22Rv1 (cell line): ENCODE measurements around the gene ALPG.

Experiments used
- CTCF ChIP-seq: fragments of 450-650 bp; IDR thresholded peaks from 2 replicates; pipeline ENCODE4 v1.5.1; 2017; ENCODE audit warnings: mild to moderate bottlenecking
- ZFX ChIP-seq: fragments of 450-650 bp; IDR thresholded peaks from 2 replicates; pipeline ENCODE4 v1.6.1; 2017; ENCODE audit warnings: antibody characterized with exemption, borderline replicate concordance

GRCh38 chr2:232449964-232450363, 43.3 kb downstream of the ALPG start:
- TF ChIP-seq CTCF: no peak
- TF ChIP-seq ZFX: no peak
